HG02840 (cell line): ENCODE results near the gene UMOD.

Source experiments
- ATAC-seq: cut with Tn5 transposase; IDR thresholded peaks from one replicate; pipeline ENCODE4 v1.9.1; 2021; ENCODE audit warnings: mild to moderate bottlenecking, moderate library complexity, moderate number of reproducible peaks; ENCODE audit not compliant: unreplicated experiment, low FRiP score

The UMOD gene

GRCh38 chr16:20352615-20353014 lies at the start of gene UMOD:
Gene UMOD (minus strand): TSS chr16:20352715. CDS start chr16:20350737, 1,978 bp downstream.
- no peak for ATAC-seq

- no peak for ATAC-seq
Observed at GRCh38 chr16:20401475-20402016, 49.0 kb upstream of the UMOD start.

GRCh38 chr16:20401066-20401465 lies 48.6 kb upstream of the UMOD start:
- ATAC-seq: no peak

- ATAC-seq: no peak
Observed at GRCh38 chr16:20399185-20399584, 46.7 kb upstream of the UMOD start.

- no peak for ATAC-seq
Observed at GRCh38 chr16:20398603-20399002, 46.1 kb upstream of the UMOD start.

GRCh38 chr16:20397468-20398074 lies 45.1 kb upstream of the UMOD start:
- no peak for ATAC-seq

GRCh38 chr16:20396846-20397467 lies 44.4 kb upstream of the UMOD start:
- ATAC-seq: no peak

- no peak for ATAC-seq
Observed at GRCh38 chr16:20395946-20396345, 43.4 kb upstream of the UMOD start.

GRCh38 chr16:20393801-20394577 lies 41.5 kb upstream of the UMOD start:
- ATAC-seq: no peak

- no peak for ATAC-seq
Observed at GRCh38 chr16:20391045-20391444, 38.5 kb upstream of the UMOD start.

GRCh38 chr16:20388854-20389253 lies 36.3 kb upstream of the UMOD start:
- ATAC-seq: no peak

GRCh38 chr16:20387978-20388377 lies 35.5 kb upstream of the UMOD start:
- ATAC-seq: no peak

- no peak for ATAC-seq
Observed at GRCh38 chr16:20385844-20386832, 33.6 kb upstream of the UMOD start.

GRCh38 chr16:20383106-20384029 lies 30.9 kb upstream of the UMOD start:
- ATAC-seq: no peak

GRCh38 chr16:20382202-20382948 lies 29.9 kb upstream of the UMOD start:
- ATAC-seq: no peak

- ATAC-seq: no peak
Observed at GRCh38 chr16:20380782-20381181, 28.3 kb upstream of the UMOD start.

- ATAC-seq: no peak
Observed at GRCh38 chr16:20377181-20377580, 24.7 kb upstream of the UMOD start.

- ATAC-seq: no peak
Observed at GRCh38 chr16:20372701-20373100, 20.2 kb upstream of the UMOD start.
